Mucosa of rectum (tissue), 2 donors: Measurements from ENCODE around the gene SLC45A3.

Source experiments
- H3K27ac ChIP-seq, 2 donors: one replicate each; pipeline ENCODE4 v1.7.0; 2013; ENCODE audit warnings: inconsistent platforms in 2 of 2, low read depth in 2 of 2, low read length in 2 of 2
- H3K27me3 ChIP-seq, 2 donors: one replicate each; pipeline ENCODE4 v1.7.0; 2013; ENCODE audit warnings: low read length in 2 of 2; ENCODE audit not compliant: control insufficient read depth in 2 of 2, insufficient read depth in 2 of 2
- H3K36me3 ChIP-seq, 2 donors: one replicate each; pipeline ENCODE4 v1.7.0; 2013; ENCODE audit warnings: low read length in 2 of 2; ENCODE audit not compliant: control insufficient read depth in 2 of 2, insufficient read depth in 2 of 2
- H3K4me1 ChIP-seq, 2 donors: one replicate each; pipeline ENCODE4 v1.7.0; 2013; ENCODE audit warnings: low read length in 2 of 2, mild to moderate bottlenecking in 1 of 2; ENCODE audit not compliant: control insufficient read depth in 2 of 2, insufficient read depth in 2 of 2
- H3K4me3 ChIP-seq, 2 donors: one replicate each; pipeline ENCODE4 v1.7.0; 2013; ENCODE audit warnings: low read length in 2 of 2
- H3K9ac ChIP-seq, 2 donors: one replicate each; pipeline ENCODE4 v1.7.0; 2013; ENCODE audit warnings: low read length in 2 of 2, low read depth in 1 of 2, mild to moderate bottlenecking in 1 of 2
- H3K9me3 ChIP-seq, 2 donors: one replicate each; pipeline ENCODE4 v1.7.0; 2013; ENCODE audit warnings: low read length in 2 of 2; ENCODE audit not compliant: control insufficient read depth in 2 of 2
- donor health status: healthy.
- donor health status: Normal muscosa, but diverticular disease.

Gene SLC45A3

DNA sequence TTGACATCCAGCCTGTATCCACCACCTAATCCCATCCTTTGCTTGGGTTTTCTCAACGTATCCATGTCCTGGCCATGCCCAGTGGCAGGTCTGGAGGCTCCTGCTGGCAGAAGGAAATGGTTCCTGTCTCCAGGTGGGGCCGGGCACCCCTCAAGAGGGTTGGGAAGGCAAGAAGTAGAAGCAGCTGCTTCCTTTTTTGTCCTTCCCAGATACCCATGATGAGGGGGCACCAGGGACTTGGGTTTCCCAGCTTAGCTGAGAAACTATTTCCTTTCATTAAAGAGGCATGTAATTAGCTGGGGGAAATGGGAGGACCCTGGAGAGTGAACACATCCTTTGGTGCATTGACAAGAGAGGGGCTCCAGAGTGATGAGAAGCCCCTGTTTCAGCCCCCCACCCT lies 21.1 kb upstream of the SLC45A3 start:
- H3K4me3 ChIP-seq, result no peak overlapping the region
- H3K4me1 ChIP-seq, result peaks cover 0 to 8% of the 10 kb centered on the region in 2 donors
- no peaks in the 10 kb centered on the region for H3K9me3 ChIP-seq
- H3K36me3 ChIP-seq, result peaks cover 0 to 3% of the 10 kb centered on the region in 2 donors
- H3K9ac ChIP-seq, result no peak overlapping the region
- no peaks in the 10 kb centered on the region for H3K27me3 ChIP-seq
- H3K27ac ChIP-seq, result no peak overlapping the region

DNA sequence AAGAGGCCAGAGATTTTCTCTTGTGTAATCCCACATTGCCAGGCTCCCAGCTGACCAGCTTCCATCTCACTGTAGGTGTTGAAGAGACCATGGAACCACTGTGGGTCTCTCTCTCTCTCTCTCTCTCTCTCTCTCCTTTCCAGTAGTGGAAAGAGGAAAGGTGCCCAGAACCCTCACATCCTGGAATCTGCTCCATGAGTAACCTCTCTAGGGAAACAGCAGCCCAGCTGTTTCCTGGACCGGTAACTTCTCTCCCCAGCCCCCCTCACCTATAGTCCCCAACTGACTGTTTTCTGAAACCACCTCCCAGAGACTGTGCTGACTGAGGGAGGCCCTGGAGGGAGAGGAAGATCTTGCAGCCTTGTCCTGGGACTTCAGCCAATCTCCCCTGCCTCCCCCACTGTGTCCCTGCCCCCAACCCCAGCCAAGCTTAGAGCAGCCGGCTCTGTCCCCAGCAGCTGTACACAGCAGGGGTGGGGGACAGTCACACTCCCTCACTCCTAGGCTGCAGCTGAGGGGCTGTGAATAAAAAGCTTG lies 20.6 kb upstream of the SLC45A3 start:
- no peak overlapping the region for H3K9ac ChIP-seq
- no peaks in the 10 kb centered on the region for H3K27me3 ChIP-seq
- H3K36me3 ChIP-seq, result peaks cover 0 to 3% of the 10 kb centered on the region in 2 donors
- H3K9me3 ChIP-seq, result no peaks in the 10 kb centered on the region
- peaks cover 0 to 8% of the 10 kb centered on the region in 2 donors for H3K4me1 ChIP-seq
- H3K4me3 ChIP-seq, result no peak overlapping the region
- H3K27ac ChIP-seq, result no peak overlapping the region

DNA sequence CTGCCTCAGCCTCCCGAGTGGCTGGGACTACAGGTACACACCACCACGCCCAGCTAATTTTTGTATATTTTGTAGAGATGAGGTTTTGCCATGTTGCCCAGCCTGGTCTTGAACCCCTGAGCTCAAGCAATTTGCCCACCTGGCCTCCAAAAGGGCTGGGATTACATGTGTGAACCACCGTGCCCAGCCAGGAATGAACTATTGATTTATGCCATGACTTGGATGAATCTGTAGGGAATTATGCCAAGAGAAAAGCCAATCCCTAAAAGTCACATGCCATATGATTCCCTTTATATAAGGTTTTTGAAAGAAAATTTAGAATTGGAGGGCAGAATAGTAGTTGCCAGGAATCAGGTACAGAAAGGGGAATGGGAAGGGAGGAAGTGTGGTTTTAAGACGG lies 19.1 kb upstream of the SLC45A3 start:
- H3K36me3 ChIP-seq, result peaks cover 0 to 3% of the 10 kb centered on the region in 2 donors
- H3K27ac ChIP-seq, result no peak overlapping the region
- H3K4me1 ChIP-seq, result peaks cover 0 to 8% of the 10 kb centered on the region in 2 donors
- H3K9ac ChIP-seq, result no peak overlapping the region
- H3K4me3 ChIP-seq, result no peak overlapping the region
- no peaks in the 10 kb centered on the region for H3K27me3 ChIP-seq
- H3K9me3 ChIP-seq, result no peaks in the 10 kb centered on the region

DNA sequence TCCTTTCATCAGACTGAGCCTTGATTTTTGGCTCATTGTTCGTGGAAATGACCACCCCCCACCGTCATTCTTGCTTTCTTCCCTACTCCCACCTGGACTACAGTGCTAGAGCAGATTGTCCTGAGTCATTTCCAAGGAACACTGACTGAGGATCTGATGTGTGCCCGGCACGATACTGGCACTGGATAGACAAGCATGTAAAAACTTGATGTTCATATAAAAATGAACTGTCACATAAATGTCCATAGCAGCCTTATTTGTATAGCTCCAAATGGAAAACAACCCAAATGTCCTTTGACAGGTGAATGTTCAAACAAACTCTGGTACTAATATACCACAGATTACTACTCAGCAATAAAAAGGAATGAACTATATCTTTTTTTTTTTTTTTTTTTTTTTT lies 18.6 kb upstream of the SLC45A3 start:
- H3K4me1 ChIP-seq, result peaks cover 0 to 8% of the 10 kb centered on the region in 2 donors
- no peak overlapping the region for H3K9ac ChIP-seq
- no peaks in the 10 kb centered on the region for H3K9me3 ChIP-seq
- H3K36me3 ChIP-seq, result peaks cover 0 to 3% of the 10 kb centered on the region in 2 donors
- no peak overlapping the region for H3K4me3 ChIP-seq
- H3K27me3 ChIP-seq, result no peaks in the 10 kb centered on the region
- H3K27ac ChIP-seq, result no peak overlapping the region

DNA sequence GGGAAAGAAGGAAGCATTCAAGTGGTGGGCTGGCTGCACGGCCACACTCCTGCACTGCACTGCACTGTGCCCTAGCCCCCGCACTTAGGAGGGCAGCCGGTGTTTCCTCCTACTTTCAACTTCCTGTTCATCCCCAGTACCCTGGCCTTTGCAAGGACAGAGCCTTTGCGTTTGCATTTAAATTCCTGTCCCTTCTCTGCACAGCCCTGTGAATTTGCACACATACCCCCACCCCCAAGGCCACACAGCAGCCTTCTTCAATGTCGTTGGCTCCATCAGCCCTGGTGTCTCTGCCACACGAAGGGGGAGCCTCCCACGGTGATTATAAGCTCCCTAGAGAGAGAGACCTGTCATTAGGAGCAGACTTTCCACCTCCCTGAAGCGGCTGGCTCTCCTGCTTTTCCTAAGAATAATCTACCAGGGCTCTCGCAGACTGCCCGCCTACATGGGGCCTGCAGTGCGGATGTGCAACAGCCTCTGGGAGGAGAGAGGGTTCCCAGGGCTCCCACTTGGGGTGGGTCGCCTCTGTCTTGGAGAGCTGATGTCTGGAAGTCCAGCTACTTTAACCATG lies 13.2 kb upstream of the SLC45A3 start:
- no peak overlapping the region for H3K27ac ChIP-seq
- peaks cover 0 to 5% of the 10 kb centered on the region in 2 donors for H3K4me1 ChIP-seq
- no peak overlapping the region for H3K9ac ChIP-seq
- H3K27me3 ChIP-seq, result peaks cover 0 to 3% of the 10 kb centered on the region in 2 donors
- no peak overlapping the region for H3K4me3 ChIP-seq
- H3K9me3 ChIP-seq, result no peaks in the 10 kb centered on the region
- H3K36me3 ChIP-seq, result no peaks in the 10 kb centered on the region

DNA sequence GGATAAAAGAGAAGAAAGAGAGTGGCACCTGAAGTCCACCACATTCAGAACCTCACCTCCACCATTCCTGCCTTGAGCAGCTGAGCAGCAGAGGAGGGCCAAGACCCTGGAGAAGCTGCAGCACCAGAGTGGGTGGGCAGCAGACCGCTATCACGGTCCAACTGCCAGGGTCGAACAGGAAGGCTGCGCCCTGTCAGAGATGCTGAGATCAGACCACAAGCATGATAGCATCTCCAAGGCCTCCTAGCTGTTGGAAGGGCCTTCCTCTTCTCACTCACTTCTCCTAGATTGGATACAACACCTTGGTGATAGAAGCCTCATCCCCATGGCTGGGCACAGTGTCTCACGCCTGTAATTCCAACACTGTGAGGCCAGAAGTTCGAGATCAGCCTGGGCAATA lies 12.1 kb upstream of the SLC45A3 start:
- Histone ChIP-seq H3K4me3 (no peak overlapping the region), H3K4me1 (peaks cover 0 to 5% of the 10 kb centered on the region in 2 donors)

DNA sequence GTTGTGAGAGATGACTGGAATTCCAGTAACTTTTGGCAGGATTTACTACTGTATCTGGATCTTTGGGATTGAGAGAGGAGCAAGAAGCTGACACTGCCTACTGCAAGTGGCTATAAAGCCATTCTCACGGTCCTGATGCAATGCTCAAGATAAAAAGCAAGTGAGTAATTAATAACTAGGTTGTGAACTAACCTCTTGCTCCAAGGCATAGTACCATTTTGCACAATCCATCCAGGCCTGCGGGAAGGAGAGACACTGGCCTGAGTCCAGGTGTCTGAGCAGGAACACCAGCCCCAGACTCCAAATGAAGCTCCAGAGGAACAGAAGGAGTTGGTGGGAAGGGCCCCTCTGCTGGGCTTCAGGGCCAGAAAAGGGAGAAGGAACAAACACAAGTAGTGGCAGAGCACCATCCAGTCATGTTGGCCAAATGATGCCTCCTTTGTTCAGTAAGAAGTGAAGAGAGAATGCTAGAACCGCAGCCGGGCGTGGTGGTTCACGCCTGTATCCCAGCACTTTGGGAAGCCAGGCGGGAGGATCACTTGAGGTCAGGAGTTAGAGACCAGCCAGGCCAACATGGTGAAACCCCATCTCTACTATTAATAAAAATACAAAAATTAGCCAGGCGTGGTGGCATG lies 9.9 kb upstream of the SLC45A3 start:
- H3K4me1 ChIP-seq, result peaks cover 0 to 5% of the 10 kb centered on the region in 2 donors
- H3K4me3 ChIP-seq, result no peak overlapping the region
- H3K27ac ChIP-seq, result no peak overlapping the region
- H3K36me3 ChIP-seq, result no peaks in the 10 kb centered on the region
- H3K9ac ChIP-seq, result no peak overlapping the region
- no peaks in the 10 kb centered on the region for H3K9me3 ChIP-seq
- H3K27me3 ChIP-seq, result peaks cover 0 to 3% of the 10 kb centered on the region in 2 donors

More for the DNA sequence above, 12.1 kb upstream of the SLC45A3 start:
- H3K9me3 ChIP-seq, result no peaks in the 10 kb centered on the region
- no peak overlapping the region for H3K9ac ChIP-seq
- H3K36me3 ChIP-seq, result no peaks in the 10 kb centered on the region
- peaks cover 0 to 3% of the 10 kb centered on the region in 2 donors for H3K27me3 ChIP-seq
- H3K27ac ChIP-seq, result no peak overlapping the region

DNA sequence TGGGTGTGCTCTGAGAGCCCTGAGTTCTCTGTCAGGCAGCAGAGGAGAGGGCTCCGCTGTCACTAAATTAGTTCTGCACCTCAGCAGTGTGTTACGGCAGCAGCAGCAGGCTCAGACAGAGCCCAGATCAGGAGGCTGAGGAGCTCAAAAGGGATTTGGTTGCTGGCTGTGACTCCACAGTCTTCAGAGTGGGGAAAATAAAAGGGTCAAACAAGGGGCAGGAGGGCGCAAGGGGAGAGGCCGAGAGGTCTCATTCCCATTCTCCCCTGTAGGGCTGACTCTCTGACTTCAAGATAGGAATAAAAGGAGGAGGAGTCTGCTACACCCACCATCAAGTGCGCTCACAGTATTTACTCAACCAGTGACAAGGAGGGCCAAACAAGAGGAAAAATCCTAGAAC lies 9.2 kb upstream of the SLC45A3 start:
- Histone ChIP-seq H3K27ac (no peak overlapping the region), H3K9me3 (no peaks in the 10 kb centered on the region)

DNA sequence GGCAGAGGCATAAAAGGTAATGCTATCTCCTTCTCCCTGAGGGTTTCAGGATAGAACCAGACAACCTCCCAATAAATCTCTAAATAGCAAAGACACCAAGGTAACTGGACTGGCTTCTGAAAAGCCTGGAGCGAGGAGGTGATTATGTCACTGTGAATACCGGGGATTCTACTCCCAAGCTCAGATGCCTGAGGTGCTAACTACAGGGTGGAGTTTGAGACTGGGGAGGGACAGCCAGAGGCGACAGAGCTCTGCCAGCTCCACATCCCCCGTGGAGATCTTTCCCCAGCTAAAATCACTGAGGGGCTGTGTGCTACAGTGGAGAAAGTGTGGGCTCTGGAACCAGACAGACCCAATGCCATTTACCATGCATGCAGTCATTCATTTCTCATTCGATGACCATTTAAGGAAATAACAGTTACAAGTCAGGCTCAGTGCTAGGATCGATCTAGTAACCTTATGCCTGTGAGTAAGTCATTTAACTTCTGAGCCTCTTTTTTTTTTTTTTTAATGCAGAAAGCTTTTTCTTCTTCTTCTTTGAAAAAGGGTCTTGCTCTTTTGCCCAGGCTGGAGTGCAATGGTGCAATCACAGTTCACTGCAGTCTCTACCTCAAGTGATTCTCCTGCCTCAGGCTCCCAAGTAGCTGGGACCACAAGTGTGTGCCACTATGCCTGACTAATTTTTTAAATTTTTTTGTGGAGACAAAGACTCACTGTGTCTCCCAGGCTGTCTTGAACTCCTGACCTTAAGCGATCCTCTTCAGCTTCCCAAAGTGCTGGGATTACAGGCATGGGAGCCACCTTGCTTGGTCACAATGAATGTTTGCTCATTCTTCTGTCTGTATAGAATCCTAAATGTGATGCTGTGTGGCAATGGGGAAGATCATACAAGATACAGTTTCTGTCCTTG lies 8.1 kb upstream of the SLC45A3 start:
- H3K4me3 ChIP-seq, result no peak overlapping the region
- H3K9ac ChIP-seq, result no peak overlapping the region
- H3K36me3 ChIP-seq, result no peaks in the 10 kb centered on the region
- peaks cover 0 to 5% of the 10 kb centered on the region in 2 donors for H3K4me1 ChIP-seq
- H3K9me3 ChIP-seq, result no peaks in the 10 kb centered on the region
- H3K27me3 ChIP-seq, result peaks cover 0 to 3% of the 10 kb centered on the region in 2 donors
- no peak overlapping the region for H3K27ac ChIP-seq

More for the DNA sequence above, 9.2 kb upstream of the SLC45A3 start:
- Histone ChIP-seq H3K27me3 (peaks cover 0 to 3% of the 10 kb centered on the region in 2 donors), H3K4me1 (peaks cover 0 to 5% of the 10 kb centered on the region in 2 donors), H3K4me3 (no peak overlapping the region), H3K36me3 (no peaks in the 10 kb centered on the region), H3K9ac (no peak overlapping the region)

DNA sequence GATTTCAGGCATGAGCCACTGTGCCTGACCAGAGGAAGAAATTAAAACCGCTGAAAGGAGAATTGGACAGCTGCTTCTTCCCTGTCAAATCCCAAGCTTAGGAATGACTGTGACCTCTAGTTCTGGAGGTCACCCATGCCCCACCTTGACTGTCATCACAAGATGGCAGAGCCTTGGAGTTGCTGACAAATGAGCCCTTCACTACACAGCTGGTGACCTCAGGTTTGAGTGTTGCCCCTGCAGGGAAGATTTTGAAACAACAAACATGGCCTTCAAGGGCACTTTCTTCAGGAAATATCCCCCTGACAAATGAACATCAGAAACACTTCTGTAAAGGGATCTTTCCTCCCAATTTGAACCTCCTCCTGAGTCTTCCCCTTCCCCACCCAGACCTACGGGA lies 6.9 kb upstream of the SLC45A3 start:
- no peaks in the 10 kb centered on the region for H3K9me3 ChIP-seq
- no peaks in the 10 kb centered on the region for H3K36me3 ChIP-seq
- peaks cover 0 to 5% of the 10 kb centered on the region in 2 donors for H3K4me1 ChIP-seq
- peaks cover 0 to 3% of the 10 kb centered on the region in 2 donors for H3K27me3 ChIP-seq
- H3K9ac ChIP-seq, result no peak overlapping the region
- no peak overlapping the region for H3K4me3 ChIP-seq
- no peak overlapping the region for H3K27ac ChIP-seq
